GM23248 (cell line): ENCODE results near the gene KIF25. TPM values are rescaled to one million over a fixed set of nuclear protein-coding genes. Genes with fewer than 3 reads are reported as not detected.

Source experiments
- DNase-seq: peaks from one replicate; pipeline ENCODE4 v3.0.0-alpha.2; 2015
- H2AFZ ChIP-seq: fragments of 200-600 bp; sonication (generic); 2 replicates; pipeline ENCODE4 v1.6.1; 2016; ENCODE audit warnings: antibody characterized with exemption
- H3F3A ChIP-seq: fragments of 200-600 bp; sonication (generic); 2 replicates; pipeline ENCODE4 v1.6.1; 2016; ENCODE audit warnings: mild to moderate bottlenecking, antibody characterized with exemption, mixed run types; ENCODE audit not compliant: insufficient read depth
- H3K27ac ChIP-seq: fragments of 200-600 bp; sonication (generic); 2 replicates; pipeline ENCODE4 v1.5.1; 2016; ENCODE audit warnings: mild to moderate bottlenecking
- H3K27me3 ChIP-seq: fragments of 200-600 bp; sonication (generic); replicated peaks from 2 replicates; pipeline ENCODE4 v1.6.1; 2016; ENCODE audit warnings: mild to moderate bottlenecking; ENCODE audit not compliant: insufficient read depth
- H3K36me3 ChIP-seq: fragments of 200-600 bp; sonication (generic); 2 replicates; pipeline ENCODE4 v1.6.1; 2016; ENCODE audit warnings: low read depth, mild to moderate bottlenecking
- H3K4me1 ChIP-seq: fragments of 200-600 bp; sonication (generic); 2 replicates; pipeline ENCODE4 v1.6.1; 2016; ENCODE audit warnings: mild to moderate bottlenecking; ENCODE audit not compliant: insufficient read depth
- H3K4me2 ChIP-seq: fragments of 200-600 bp; sonication (generic); one replicate; pipeline ENCODE4 v1.6.1; 2016; ENCODE audit warnings: mild to moderate bottlenecking; ENCODE audit not compliant: unreplicated experiment
- H3K4me3 ChIP-seq: fragments of 200-600 bp; sonication (generic); 2 replicates; pipeline ENCODE4 v1.5.1; 2016; ENCODE audit warnings: mild to moderate bottlenecking
- H3K79me2 ChIP-seq: fragments of 200-600 bp; sonication (generic); 2 replicates; pipeline ENCODE4 v1.6.1; 2016; ENCODE audit warnings: mild to moderate bottlenecking; ENCODE audit not compliant: insufficient read depth
- H3K9ac ChIP-seq: fragments of 200-600 bp; sonication (generic); 2 replicates; pipeline ENCODE4 v1.6.1; 2016; ENCODE audit warnings: mild to moderate bottlenecking
- H3K9me2 ChIP-seq: fragments of 200-600 bp; sonication (generic); 2 replicates; pipeline ENCODE4 v1.6.1; 2016; ENCODE audit warnings: mixed run types, mild to moderate bottlenecking, moderate library complexity; ENCODE audit not compliant: insufficient read depth
- H3K9me3 ChIP-seq: fragments of 200-600 bp; sonication (generic); one replicate; pipeline ENCODE4 v1.6.1; 2017; ENCODE audit warnings: low read depth
- H4K20me1 ChIP-seq: fragments of 200-600 bp; sonication (generic); 2 replicates; pipeline ENCODE4 v1.6.0; 2016; ENCODE audit not compliant: insufficient read depth
- EZH2 ChIP-seq: fragments of 200-600 bp; sonication (generic); IDR thresholded peaks from 2 replicates; pipeline ENCODE4 v1.6.1; 2018; ENCODE audit warnings: antibody characterized with exemption, mild to moderate bottlenecking; ENCODE audit not compliant: insufficient read depth, poor library complexity, severe bottlenecking
- EZH2phosphoT487 ChIP-seq: fragments of 200-600 bp; sonication (generic); IDR thresholded peaks from 2 replicates; pipeline ENCODE4 v1.6.1; 2018; ENCODE audit warnings: antibody characterized with exemption, moderate library complexity, mild to moderate bottlenecking, low read depth; ENCODE audit not compliant: insufficient read depth
- WGBS, 2 experiments: methylation state at CpG; one replicate each; pipeline ENCODE4 v1.1.6; 2015 to 2017; ENCODE audit warnings: low lambda C conversion rate in 2 of 2, low coverage in 1 of 2; ENCODE audit errors: missing lambda C conversion rate in 2 of 2; 5-methylcytosine and 5-hydroxymethylcytosine counted together
- in situ Hi-C: fragments of 300-500 bp; cut with MboI; formaldehyde crosslinking; loops from 2 replicates; pipeline ENCODE4 v1.15.0; 2020
- polyA plus RNA-seq: library from polyadenylated mRNA; unstranded; fragments of >200 nt; fragmentation: Nextera tagmentation; extraction: Ambion mirVana; gene quantifications from 2 replicates; pipeline ENCODE4 v1.2.1, GENCODE V29; 2016
- total RNA-seq: library from RNA; depleted of rRNA; stranded (reverse); fragments of >200 nt; shearing (Covaris generic); gene quantifications from 2 replicates; pipeline ENCODE4 v1.2.3, GENCODE V29; 2014

KIF25 gene
- total and polyA plus RNA-seq, 2 experiments from 2014 or later: not detected

DNA sequence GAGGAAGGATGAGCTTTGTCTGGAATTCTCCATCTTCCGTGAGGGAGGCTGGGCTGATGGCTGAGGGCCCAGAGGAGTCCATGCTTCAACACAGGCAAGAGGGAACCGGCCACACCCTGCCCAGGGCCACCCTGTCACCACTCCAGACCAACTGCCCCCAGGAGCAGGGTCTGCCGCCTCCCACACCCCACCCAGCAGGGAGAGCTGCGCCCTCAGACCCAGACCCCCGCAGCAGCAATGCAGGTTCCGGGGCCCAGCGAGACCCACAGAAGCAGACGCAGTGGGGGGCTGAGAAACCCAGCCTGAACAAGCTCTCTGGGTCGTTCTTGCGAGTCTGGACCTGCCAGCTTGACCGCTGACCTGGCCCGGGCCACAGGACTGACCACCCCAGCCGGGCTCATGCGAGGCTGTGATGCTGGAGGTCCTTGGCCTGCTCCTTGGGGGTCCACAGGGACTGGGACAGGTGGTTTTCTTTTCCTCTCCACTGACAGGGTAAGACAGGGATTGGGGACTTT lies 56.5 kb downstream of the KIF25 start:
- no peak overlapping the region for H3K4me3 ChIP-seq
- in situ Hi-C loops: no loop called here
- no peak overlapping the region for H3K9ac ChIP-seq
- no peak overlapping the region for H3K27ac ChIP-seq
- H4K20me1 ChIP-seq: no peaks in the 10 kb centered on the region
- WGBS, 2 experiments: 83 to 90% methylated on average over 13 to 14 of the region's 14 CpGs
- H3F3A ChIP-seq: no peaks in the 10 kb centered on the region
- H3K4me1 ChIP-seq: no peaks in the 10 kb centered on the region
- no peaks in the 10 kb centered on the region for H3K79me2 ChIP-seq
- no peaks in the 10 kb centered on the region for H3K9me3 ChIP-seq
- no peak for TF ChIP-seq EZH2
- TF ChIP-seq EZH2phosphoT487: no peak
- no peak overlapping the region for H2AFZ ChIP-seq
- no peak overlapping the region for H3K4me2 ChIP-seq
- no peaks in the 10 kb centered on the region for H3K9me2 ChIP-seq
- no peaks in the 10 kb centered on the region for H3K27me3 ChIP-seq
- no peak for DNase-seq
- no peaks in the 10 kb centered on the region for H3K36me3 ChIP-seq

DNA sequence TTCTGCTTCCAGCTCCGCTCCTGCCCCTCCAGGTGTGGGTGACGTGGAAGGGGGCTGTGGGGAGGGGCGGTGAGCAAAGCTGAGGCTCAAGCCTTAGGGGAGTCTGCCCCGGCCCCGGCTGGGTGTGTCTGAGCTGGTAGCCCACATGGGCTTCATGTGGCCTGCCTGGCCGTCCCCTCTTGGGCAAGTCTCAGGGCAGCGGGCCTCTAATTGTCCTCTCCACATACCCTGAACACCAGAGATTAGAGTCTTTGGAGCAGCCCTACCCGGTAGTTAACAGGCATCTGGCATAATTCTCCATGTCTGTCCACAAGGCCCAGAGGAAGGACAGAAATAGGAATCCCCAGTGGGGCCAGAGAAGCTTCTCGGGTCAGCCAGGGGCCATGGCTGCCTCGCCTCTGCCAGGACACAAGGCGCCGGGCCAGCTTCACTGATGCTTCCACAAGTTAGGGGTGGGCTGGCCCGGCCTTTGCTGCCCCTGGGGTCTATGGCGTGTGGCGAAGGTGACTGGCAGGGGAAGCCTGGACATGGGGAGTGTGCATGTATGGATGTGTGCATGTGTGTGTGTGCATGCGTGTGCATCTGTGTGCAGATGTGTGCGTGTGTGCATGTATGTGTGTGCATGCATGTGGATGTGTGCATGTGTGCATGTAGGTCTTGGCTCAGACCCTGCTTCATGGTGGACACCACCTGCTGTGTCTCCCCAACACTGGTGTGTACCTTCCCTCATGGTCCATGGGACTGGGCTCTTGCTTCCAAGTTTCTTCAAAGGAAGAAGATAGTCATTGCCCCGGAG lies 57.5 kb downstream of the KIF25 start:
- H2AFZ ChIP-seq: no peak overlapping the region
- no peaks in the 10 kb centered on the region for H3K9me2 ChIP-seq
- no peaks in the 10 kb centered on the region for H3K27me3 ChIP-seq
- H3K36me3 ChIP-seq: no peaks in the 10 kb centered on the region
- H3K4me2 ChIP-seq: no peak overlapping the region
- H3F3A ChIP-seq: no peaks in the 10 kb centered on the region
- H3K4me3 ChIP-seq: no peak overlapping the region
- H3K4me1 ChIP-seq: no peaks in the 10 kb centered on the region
- DNase-seq: no peak
- no peaks in the 10 kb centered on the region for H3K9me3 ChIP-seq
- H3K9ac ChIP-seq: no peak overlapping the region
- H4K20me1 ChIP-seq: no peaks in the 10 kb centered on the region
- no peak overlapping the region for H3K27ac ChIP-seq
- 80% methylated on average over 18 of the region's 18 CpGs for WGBS, 2 experiments
- no peak for TF ChIP-seq EZH2phosphoT487
- TF ChIP-seq EZH2: no peak
- H3K79me2 ChIP-seq: no peaks in the 10 kb centered on the region
- in situ Hi-C loops: no loop called here

DNA sequence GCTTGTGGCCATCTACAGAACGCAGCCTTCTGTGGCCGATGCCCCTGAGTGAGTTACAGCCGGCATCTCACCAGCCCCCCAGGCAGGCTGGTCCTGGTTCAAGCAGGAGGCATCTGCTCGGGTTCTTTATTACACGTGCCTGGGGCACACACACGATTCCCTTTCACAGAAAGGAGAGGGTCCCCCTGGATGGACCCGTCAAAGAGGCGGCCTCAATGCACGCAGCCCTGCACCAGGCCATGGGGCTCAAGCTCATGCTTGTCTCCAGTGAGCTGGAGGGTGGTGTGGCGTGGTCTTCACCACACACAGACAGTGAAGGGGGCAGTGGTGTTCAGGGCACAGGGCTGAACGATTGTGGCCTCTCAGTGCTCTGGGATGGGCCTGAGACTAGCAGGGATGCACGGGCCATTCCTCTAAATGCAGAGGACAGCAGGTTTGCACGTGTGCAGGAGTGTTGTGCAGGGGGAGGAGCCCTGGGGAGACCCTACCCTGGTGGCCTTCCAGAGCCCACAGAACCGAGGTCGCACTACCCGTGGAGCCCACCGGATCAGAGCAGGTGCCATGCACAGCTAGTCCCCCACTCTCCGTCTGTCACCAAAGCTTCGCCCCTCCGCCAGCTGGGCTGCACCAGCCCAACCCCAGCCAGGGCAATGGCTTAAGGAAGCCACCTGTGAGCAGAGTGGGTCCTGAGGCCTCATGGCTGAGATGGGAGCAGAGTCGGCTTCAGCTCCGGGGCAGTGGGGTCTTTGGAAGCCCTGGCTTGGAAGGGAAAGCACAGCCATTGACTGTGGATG lies 58.4 kb downstream of the KIF25 start:
- Histone ChIP-seq H3K36me3 (no peaks in the 10 kb centered on the region), H3K27ac (no peak overlapping the region), H4K20me1 (no peaks in the 10 kb centered on the region), H3K79me2 (no peaks in the 10 kb centered on the region), H3F3A (no peaks in the 10 kb centered on the region), H3K4me1 (no peaks in the 10 kb centered on the region), H2AFZ (no peak overlapping the region), H3K9ac (no peak overlapping the region), H3K9me3 (no peaks in the 10 kb centered on the region), H3K4me3 (no peak overlapping the region), H3K27me3 (no peaks in the 10 kb centered on the region), H3K4me2 (no peak overlapping the region), H3K9me2 (no peaks in the 10 kb centered on the region)
- no peak for TF ChIP-seq EZH2
- TF ChIP-seq EZH2phosphoT487: no peak
- in situ Hi-C loops: no loop called here
- 73 to 81% methylated on average over 19 to 22 of the region's 22 CpGs for WGBS, 2 experiments
- DNase-seq: no peak

DNA sequence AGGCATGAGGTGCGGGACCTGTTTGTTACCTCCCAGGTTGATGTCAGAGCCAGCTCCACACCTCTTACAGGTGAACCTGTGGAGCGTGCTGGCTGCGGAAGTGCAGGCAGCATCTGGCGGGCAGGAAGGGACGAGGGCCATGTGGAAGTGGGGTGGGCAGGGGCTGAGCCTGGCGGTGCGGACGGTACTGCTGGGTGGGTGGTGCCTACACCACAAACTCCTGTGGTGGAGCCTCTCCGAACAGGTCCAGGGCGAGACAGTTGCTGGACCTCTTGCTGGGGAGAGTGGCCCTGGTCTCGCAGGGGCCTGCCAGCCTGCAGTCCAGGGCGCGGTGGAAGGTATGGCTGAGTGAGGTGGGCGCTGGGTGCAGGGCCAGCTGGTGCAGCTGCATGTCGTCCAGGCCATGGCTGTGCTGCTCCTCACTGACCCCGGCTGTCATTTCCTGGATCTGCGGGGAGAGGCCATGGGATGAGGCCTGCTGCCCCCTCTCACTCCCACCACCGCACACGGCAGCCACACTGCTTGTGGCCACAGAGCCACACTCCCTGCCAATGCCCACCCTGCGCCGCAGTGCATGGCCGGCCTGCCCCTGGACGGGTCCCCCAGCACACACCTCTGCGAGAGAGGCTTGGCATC lies 59.5 kb downstream of the KIF25 start:
- no peak overlapping the region for H3K4me3 ChIP-seq
- no peaks in the 10 kb centered on the region for H4K20me1 ChIP-seq
- 74 to 84% methylated on average over 24 of the region's 24 CpGs for WGBS, 2 experiments
- no peak overlapping the region for H3K4me2 ChIP-seq
- no peaks in the 10 kb centered on the region for H3K36me3 ChIP-seq
- H3K9me3 ChIP-seq: no peaks in the 10 kb centered on the region
- H3K9ac ChIP-seq: no peak overlapping the region
- in situ Hi-C loops: no loop called here
- H3K79me2 ChIP-seq: no peaks in the 10 kb centered on the region
- H3K27me3 ChIP-seq: no peaks in the 10 kb centered on the region
- TF ChIP-seq EZH2phosphoT487: no peak
- no peaks in the 10 kb centered on the region for H3K4me1 ChIP-seq
- DNase-seq: no peak
- no peak overlapping the region for H2AFZ ChIP-seq
- H3F3A ChIP-seq: no peaks in the 10 kb centered on the region
- no peaks in the 10 kb centered on the region for H3K9me2 ChIP-seq
- no peak overlapping the region for H3K27ac ChIP-seq
